GM21576 (cell line): ENCODE measurements around the gene PLSCR4.
"Not testable (repeated sequence)": the region's sequence is repeated elsewhere in the genome, so short reads cannot be mapped to it uniquely, and the experiment has no call there.

ENCODE experiments used
- ATAC-seq: cut with Tn5 transposase; IDR thresholded peaks from one replicate; pipeline ENCODE4 v1.9.1; 2021; ENCODE audit warnings: mild to moderate bottlenecking, moderate library complexity; ENCODE audit not compliant: unreplicated experiment

PLSCR4 gene, protein sequence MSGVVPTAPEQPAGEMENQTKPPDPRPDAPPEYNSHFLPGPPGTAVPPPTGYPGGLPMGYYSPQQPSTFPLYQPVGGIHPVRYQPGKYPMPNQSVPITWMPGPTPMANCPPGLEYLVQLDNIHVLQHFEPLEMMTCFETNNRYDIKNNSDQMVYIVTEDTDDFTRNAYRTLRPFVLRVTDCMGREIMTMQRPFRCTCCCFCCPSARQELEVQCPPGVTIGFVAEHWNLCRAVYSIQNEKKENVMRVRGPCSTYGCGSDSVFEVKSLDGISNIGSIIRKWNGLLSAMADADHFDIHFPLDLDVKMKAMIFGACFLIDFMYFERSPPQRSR

DNA sequence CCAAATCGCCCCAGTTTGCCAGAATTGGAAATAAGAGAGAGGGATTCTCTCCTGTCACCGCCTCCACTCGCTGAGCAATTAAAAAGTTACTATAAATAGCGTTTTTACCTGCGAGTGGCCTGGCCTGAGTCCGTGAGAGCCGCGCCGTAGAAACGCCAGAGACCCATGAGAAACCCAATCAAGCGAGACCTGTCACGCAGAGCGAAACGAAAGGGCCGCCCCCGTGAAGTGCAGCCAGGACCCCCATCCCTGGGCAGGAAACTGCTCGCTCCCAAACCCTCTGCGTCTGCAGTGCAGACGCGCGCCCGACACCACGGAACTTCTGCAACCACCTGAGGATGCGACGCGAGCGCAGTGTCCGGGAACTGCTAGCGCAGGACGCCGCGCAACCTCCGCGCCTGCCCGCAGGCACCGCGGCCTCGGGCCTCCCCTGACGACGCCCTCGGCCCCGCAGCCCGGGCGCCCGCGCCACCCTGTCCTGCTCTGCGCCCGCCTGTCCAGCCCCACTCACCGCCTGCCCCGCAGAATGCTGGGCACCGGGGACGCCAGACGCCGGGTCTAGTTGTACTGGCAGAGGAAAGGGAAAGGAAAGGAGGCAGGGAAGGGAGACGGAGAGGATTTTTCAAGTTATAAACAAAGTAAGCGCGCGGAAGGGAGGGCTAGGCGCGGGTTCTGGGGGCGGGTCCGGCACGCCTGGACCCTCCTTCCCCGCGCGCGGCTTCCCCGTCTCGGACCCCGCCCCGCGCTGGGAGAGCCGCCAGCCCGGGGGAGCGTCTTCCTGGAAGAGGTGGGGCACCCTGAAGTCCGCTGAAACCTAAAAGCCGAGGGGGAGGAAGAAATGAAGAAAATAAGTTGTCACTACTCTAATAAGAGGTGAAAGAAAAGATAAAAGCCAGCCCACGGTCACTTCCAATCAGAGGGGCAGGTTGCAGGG is at the start of gene PLSCR4:
TSS of gene PLSCR4 (minus strand) at position 657 of the 934 bp plus-strand sequence. CDS start 29,034 bp downstream, outside the sequence.
- no peak for ATAC-seq

DNA sequence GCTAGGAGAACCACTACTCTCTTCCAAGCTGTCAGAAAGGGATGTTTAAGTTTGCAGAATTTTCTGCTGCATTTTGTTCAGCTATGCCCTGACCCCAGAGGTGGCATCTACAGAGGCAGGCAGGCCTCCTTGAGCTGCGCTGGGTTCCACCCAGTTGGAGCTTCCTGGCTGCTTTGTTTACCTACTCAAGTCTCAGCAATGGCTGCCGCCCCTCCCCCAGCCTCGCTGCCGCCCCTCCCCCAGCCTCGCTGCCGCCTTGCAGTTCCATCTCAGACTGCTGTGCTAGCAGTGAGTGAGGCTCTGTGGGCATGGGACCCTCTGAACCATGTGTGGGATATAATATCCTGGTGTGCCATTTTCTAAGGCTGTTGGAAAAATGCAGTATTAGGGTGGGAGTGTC is 42.5 kb upstream of the PLSCR4 start:
- ATAC-seq = not testable (repeated sequence)

DNA sequence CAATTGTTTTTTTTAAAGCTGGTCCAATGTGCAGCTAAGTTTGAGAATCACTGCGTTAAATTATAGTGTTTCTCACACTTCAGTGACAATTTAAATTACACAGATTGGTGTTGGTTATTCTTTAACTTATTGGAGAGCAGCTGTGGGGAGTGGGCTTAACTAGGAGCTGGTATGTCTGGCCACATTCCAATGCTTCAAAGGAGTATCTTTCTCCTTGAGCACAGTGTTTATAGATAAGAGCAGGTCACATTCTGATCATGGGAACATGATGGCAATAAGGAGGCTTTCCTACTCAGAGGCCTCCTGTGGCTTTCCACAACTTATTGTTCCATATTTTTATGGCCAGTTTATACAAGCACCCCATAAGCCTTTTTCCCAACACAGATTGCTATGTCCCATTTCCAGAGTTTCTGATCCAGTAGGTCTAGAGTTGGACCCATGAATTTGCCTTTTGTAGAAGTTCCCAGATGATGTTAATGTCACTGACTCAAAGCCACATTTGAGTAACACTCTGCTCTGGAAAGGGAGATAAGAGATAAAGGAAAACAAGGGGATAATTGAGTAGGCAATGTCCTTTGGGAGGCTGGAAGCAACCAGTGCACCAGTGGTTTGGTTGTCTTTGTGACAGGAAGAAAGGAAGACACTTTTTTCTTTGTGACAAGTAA is 33.0 kb upstream of the PLSCR4 start:
- ATAC-seq = no peak

DNA sequence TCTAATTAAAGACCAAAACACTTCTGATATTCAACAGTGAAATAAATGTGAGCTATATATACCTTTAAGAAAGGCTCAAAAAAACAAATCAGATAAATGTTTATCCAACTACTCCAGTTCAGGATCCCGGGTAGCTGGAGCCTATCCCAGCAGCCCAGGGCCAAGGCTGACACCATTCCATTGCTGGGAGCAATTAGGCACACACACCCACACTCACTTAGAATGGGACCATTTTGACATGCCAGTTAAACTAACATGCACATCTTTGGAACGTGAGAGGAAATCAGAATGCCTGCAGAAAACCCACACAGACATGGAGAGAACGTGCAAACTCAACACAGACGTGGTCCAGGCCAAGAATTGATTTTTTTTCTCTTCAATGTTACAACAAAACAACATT is 30.0 kb upstream of the PLSCR4 start:
- ATAC-seq = no peak

DNA sequence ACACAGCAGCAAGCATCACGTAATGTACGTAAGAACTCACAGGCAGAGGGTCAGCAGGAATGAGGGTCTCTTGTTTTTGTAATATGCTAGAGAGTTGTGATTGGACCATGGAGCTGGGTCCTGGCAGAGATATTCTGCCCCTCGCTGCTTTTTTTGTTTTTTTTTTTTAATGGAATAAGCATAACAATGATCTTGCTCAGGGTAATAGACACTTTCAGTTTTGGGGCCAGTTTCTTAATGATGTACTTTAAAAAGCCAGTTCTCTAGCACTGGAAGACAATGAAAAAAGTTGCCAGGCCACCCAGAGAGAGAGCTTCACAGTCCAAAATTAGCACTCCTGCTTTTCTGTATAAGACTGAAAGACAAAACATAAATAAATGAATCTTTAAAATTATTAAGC is 29.0 kb upstream of the PLSCR4 start:
- ATAC-seq = no peak

DNA sequence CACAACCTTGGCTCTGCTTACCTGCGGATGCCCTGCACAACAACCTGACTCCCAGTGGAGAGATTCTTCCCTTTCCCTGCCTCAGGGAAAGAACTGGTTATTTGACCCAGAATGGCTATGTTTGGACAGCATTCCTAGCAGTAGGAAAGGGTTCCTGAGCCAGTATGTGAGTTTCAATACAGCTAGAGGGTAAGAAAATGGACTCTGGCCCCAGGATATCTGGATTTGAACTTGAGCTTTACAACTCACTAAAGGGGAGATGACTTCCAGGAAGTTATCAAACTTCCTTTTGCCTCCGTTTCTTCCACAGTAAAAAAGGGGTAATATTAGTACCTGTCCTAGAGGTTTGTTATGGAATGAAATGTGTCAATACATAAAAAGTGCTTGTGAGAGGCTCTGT is 28.1 kb upstream of the PLSCR4 start:
- no peak for ATAC-seq

DNA sequence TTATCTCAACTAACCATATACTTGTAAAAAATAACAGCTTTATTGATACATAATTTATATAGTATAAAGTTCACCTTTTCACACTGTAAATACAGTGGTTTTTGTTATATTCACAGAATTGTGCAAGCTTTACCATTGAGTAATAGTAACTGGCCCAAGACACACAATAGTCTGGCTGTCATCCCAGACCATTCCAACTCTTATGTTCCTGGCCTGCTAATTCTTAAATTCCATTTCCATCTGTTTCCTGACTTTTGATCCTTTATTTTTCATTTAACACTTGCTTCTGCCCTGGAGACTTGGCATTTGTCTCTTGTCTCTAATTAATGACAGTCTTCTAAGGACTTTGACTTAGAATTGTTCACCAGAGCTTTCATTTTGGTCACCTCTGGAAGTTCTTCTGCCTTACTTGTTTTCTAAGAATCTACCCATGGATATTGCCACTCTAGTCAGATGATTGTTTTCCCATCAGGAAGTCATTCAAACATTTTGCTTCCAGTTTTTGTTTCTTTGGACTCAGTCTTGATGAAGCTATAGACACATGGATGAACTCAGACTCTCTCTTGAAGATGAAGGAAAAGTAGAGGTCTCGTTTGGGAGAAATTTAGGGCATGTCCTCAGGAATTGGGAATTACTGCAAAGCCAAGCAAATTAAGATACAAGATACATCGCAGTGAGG is 27.2 kb upstream of the PLSCR4 start:
- no peak for ATAC-seq

DNA sequence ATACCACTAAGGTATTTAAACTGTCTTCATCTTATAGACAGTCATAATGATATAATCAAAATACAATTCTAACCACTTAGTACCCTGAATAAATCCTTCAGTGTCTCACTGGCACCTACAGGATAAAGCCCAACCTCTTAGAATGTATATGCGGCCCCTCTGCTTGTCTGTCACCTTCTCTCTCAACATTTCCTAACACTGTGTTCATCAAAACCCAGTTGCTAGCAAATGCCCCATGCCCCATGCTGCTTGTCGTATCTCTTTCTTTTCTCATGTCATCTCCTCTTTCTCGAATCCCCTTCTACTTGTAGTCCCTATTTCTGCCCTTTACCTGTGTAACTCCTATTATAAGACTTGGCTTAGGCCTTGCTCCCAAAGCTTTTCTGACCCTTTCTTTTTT is 24.6 kb upstream of the PLSCR4 start:
- ATAC-seq = no peak

DNA sequence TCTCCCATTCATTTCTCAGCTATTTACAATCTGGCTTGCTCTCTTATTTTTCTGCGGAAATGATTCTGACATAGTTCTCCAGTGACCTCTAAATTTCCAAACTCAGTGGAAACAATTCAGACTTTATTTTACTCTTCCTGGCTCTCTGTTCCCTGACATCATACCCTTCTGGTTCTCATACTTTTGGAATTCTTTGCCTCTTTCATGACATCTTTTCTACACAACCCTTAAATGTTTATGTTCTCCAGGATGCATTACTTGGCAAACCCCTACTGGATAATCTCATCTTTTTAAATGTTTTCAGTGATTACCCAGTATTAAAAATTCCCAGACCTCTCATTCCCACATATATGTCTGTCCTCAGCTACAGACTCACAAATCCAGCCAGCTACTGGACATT is 23.9 kb upstream of the PLSCR4 start:
- ATAC-seq = no peak

DNA sequence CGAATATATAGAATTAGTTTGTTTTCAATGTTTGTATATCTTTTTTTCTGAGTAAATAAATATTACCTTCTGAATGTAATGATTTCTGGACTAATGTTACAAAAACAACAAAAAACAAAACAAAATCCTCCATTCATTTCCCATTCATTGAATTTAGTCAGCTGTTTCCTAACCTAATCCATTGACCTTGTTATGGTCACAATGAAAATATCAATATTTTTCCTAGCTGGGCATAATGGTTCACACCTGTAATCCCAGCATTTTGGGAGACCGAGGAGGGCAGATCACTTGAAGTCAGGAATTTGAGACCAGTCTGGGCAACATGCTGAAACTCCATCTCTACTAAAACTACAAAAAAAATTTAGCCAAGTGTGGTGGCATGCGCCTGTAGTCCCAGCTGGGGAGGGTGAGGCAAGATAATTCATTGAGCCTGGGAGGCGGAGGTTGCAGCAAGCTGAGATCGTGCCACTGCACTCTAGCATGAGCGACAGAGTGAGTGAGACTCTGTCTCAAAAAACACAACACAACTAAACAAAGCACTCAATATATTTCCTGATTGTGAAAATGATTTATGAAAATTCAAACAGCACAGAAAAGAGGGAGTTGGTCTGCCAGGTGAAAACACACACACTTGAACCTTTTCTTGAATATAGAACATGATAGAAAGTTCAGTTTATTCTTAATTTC is 23.0 kb upstream of the PLSCR4 start:
- no peak for ATAC-seq

DNA sequence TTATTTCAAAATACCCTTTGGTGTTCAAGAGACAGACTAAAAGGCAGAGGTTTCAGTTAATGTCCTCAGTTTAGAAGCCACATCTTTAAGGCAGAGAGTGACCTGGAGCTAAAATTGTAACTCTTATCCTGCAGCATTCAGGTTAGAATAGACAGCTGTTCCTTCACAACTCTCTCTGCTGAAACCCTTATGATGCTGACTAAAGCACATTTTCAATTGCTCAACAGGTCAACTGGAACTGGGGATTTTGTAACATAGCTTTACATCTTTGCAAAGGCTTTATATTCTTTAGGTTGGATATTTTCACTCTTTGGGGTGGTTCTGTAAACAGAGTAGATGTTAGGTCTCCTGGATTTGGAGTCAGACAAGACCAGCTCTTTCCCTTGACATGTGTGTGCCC is 20.3 kb upstream of the PLSCR4 start:
- no peak for ATAC-seq

DNA sequence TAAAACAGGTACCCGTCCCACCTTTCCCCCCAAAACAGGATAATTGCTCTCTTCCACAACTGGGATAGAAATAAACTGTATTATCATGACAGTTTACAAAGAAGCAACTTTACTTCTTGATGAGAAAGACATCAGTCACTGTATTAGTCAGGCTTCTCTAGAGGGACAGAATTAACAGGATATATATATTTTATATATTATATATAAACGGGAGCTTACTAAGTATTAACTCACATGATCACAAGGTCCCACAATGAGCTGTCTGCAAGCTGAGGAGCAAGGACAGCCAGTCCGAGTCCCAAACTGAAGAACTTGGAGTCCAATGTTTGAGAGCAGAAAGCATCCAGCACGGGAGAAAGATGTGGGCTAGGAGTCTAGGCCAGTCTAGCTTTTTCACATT is 18.4 kb upstream of the PLSCR4 start:
- ATAC-seq = no peak

DNA sequence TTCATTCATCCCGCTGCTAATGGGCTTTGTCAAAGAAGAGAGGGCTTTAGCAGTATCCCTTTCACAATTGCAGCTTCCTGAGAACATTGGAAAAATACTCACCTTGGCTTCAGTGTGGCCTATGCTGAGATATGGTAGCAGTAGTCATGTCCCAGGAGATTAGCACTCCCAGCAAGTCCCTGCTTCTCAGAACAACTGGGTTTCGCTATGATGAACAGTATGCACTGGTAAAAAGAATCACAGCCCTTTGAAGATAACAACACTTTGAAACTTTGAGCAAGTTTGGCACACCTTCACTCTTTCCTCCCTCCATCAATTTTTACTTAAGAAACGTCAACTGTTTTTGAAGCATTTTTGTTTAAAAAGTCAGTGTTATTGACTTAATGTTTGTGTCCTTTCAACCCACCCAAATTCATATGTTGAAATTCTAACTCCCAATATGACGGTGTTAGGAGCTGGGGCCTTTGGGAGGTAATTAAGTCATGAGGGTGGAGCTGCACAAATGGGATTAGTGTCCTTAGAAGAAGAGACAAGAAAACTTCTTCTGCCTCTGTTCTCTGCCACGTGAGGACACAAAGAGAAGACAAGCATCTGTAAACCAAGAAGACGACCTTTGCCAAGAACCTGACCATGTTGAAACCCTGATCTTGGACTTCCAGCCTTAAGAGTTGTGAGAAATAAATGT is 17.8 kb upstream of the PLSCR4 start:
- no peak for ATAC-seq

DNA sequence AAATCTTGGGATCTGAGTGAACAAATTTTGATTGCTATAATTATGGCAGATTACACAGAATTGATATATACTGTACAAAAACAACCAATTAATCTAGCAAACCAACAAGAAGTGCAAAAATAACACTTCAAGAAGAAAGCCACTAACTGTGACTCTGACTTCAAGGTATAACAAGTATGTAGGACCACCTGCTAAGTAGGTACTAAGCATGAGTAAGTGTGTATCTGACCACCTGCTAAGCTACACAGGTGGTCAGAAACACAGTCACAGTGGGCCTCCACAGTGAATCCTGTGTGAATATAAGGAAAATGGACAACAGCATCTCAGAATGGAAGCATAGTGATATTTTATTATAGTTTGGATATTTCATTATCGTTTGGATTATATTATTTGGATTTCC is 14.8 kb upstream of the PLSCR4 start:
- ATAC-seq = no peak

DNA sequence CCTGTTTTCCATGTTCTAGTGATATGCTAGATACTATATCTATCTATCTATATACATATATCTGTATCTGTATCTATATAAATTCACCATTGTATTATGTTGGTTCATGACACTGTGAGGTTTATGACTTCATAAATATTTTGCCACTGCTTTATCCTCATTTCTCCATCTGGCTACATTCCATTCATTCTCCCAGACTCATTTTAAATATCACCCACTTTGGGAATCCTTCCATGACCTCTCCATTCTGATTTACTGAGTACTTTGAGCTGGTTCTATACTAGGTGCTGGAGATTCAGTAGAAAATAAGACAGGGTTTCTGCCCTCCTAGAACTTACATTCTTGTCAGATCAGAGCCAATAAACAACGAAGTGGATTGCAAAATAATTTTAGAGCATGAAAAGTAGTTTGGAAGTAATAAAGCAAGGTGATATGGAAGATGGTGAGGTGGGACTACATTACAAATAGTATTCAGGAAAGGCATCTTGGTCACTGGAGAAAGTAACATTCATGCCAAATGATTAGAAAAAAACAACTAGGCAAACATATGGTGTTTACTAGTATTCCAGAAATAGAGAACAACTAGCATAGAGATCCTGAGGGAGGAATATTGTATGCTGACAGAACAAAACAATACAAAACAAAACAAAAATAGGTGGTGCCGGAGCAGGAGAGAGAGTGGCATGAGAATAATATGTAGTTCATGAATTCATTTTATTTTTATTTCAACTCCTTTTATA is 11.6 kb upstream of the PLSCR4 start:
- no peak for ATAC-seq

DNA sequence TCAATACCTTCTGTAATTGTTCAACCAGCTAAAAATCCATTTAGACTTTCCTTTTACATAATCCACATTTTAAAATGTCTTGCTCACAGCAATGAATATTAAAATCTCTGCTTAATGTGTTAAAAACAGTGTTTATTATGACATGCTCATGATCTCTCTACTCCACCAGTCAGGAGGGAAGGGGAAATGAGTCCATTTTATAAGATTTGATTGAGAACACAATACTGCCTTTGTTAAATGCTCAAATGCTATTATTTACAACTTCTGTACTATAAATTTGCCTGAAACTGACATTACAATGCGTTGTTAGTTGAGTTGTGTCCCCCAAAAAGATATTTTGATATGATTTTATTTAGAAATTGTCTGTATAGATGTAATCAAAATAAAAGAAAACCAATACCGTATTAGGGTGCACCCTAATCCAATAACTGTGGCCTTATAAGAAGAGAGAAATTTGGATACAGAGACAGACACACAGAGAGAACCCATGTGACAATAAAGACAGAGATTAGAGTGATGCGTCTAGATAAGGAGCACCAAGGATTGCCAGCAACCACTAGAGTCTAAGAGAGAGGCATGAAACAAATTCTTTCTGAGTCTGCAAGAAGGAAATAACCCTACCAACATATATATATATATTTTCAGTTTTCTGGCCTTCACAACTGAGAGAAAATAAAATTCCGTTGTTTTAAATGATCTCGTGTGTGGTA is 9.1 kb upstream of the PLSCR4 start:
- no peak for ATAC-seq

DNA sequence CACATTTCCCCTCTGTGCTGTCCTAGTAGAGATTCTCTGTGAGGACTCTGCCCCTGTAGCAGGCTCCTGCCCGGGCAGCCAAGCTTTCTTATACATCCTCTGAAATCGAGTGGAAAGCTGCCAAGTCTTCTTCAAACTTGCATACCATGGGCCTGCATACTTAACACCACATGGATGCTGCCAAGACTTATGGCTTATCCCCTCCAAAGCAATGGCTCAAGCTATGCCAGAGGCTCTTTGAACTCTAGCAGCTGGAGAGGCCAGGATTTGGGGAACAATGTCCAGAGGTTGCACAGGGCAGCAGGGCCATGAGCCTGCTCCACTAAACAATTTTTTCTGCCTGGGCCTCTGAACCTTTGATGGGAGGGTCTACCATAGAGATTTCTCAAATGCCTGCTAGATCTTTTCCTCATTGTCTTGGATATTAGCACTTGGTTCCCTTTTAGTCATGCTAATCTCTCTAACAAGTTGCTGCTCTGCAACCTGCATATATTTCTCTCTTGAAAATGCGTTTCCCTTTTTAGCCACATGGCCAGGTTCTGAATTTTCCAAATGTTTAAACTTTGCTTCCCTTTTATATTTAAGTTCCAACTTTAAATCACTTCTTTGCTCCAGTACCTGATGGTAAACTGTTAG is 6.1 kb upstream of the PLSCR4 start:
- no peak for ATAC-seq

DNA sequence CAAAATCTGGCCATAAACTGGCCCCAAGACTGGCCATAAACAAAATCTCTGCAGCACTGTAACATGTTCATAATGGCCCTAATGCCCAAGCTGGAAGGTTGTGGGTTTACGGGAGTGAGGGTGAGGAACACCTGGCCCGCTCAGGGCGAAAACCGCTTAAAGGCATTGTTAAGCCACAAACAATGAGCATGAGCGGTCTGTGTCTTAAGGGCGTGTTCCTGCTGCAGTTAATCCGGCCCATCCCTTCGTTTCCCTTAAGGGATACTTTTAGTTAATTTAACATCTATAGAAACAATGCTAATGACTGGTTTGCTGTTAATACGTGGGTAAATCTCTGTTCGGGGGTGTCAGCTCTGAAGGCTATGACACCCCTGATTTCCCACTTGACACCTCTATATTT is 1.5 kb upstream of the PLSCR4 start:
- not testable (repeated sequence) for ATAC-seq
